ENCODE measurements around the gene FAM13C. TPM values are rescaled to one million over a fixed set of nuclear protein-coding genes. Genes with fewer than 3 reads are reported as not detected.
"Not testable (repeated sequence)": the region's sequence is repeated elsewhere in the genome, so short reads cannot be mapped to it uniquely, and the experiment has no call there.

Gene FAM13C
- total and polyA plus RNA-seq, 10 donors: 1.5 to 19.7 (median 8.9) TPM

DNA sequence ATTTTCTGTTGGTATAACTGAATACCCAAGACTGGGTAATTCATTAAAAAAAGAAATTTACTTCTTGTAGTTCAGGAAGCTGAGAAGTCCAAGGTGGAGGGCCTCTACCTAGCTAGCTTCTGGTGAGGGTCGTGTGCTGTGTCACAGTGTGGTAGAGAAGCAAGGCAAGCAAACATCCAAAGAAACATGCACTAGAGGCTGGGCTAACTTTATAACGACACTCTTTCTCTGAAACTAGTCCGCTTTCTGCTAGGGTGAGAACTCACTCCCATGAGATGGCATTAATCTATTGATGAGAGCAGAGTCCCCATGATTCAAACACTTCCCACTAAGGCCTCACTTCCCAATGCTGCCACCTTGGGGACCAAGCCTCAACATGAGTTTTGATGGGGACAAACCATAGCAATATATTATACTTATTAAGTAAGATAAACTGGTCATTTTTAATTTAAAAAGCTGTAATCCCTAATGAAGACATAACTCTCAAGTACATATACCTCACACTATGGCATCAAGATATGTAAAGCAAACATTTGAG, 135.1 kb downstream of the FAM13C start:
- no peak for DNase-seq
- H3K27me3 ChIP-seq (replicated peaks in 1 of 7): no peaks in the 10 kb centered on the region
- WGBS, 5 donors: 83 to 91% (median 87%) methylated on average over 3 of the region's 3 CpGs
- TF ChIP-seq POLR2A (IDR thresholded peaks at IDR 0.05) (no peak), POLR2AphosphoS5 (IDR thresholded peaks at IDR 0.05) (no peak)
- TF ChIP-seq, protein P1, sequence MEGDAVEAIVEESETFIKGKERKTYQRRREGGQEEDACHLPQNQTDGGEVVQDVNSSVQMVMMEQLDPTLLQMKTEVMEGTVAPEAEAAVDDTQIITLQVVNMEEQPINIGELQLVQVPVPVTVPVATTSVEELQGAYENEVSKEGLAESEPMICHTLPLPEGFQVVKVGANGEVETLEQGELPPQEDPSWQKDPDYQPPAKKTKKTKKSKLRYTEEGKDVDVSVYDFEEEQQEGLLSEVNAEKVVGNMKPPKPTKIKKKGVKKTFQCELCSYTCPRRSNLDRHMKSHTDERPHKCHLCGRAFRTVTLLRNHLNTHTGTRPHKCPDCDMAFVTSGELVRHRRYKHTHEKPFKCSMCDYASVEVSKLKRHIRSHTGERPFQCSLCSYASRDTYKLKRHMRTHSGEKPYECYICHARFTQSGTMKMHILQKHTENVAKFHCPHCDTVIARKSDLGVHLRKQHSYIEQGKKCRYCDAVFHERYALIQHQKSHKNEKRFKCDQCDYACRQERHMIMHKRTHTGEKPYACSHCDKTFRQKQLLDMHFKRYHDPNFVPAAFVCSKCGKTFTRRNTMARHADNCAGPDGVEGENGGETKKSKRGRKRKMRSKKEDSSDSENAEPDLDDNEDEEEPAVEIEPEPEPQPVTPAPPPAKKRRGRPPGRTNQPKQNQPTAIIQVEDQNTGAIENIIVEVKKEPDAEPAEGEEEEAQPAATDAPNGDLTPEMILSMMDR (IDR thresholded peaks at IDR 0.05 in 8 of 11, conservative IDR thresholded peaks at IDR 0.05 in 3 of 11): no peak
- H3K4me3 ChIP-seq: no peak overlapping the region
- intact Hi-C loops (cut with DNase I; ENCODE audit: low total_unique reads): no loop called here
- H3K9me3 ChIP-seq: no peaks in the 10 kb centered on the region
- H3K36me3 ChIP-seq: no peaks in the 10 kb centered on the region
- H3K27ac ChIP-seq: no peak overlapping the region
- no peaks in the 10 kb centered on the region for H3K4me1 ChIP-seq

- intact Hi-C loops (cut with DNase I; ENCODE audit: low total_unique reads): no loop called here
- no peaks in the 10 kb centered on the region for H3K27me3 ChIP-seq (replicated peaks in 1 of 7)
- no peaks in the 10 kb centered on the region for H3K9me3 ChIP-seq
- H3K4me1 ChIP-seq: no peaks in the 10 kb centered on the region
- H3K27ac ChIP-seq: no peak overlapping the region
- DNase-seq: no peak
- no peak overlapping the region for H3K4me3 ChIP-seq
- no peaks in the 10 kb centered on the region for H3K36me3 ChIP-seq
- TF ChIP-seq, protein P1 (IDR thresholded peaks at IDR 0.05 in 8 of 11, conservative IDR thresholded peaks at IDR 0.05 in 3 of 11): no peak
- no peak for TF ChIP-seq POLR2AphosphoS5 (IDR thresholded peaks at IDR 0.05)
- TF ChIP-seq POLR2A (IDR thresholded peaks at IDR 0.05): no peak
Measured at GRCh38 chr10:59225211-59225610, 137.1 kb downstream of the FAM13C start.

GRCh38 chr10:59223597-59223996, 138.8 kb downstream of the FAM13C start:
- H3K27me3 ChIP-seq (replicated peaks in 1 of 7); H3K36me3 ChIP-seq; DNase-seq; intact Hi-C loops (cut with DNase I; ENCODE audit: low total_unique reads); H3K4me1 ChIP-seq; H3K4me3 ChIP-seq; H3K9me3 ChIP-seq; H3K27ac ChIP-seq: not testable (repeated sequence)
- WGBS, 5 donors: 85 to 94% (median 87%) methylated on average over 2 of the region's 2 CpGs

- no peak overlapping the region for H3K4me3 ChIP-seq
- no peaks in the 10 kb centered on the region for H3K4me1 ChIP-seq
- no peaks in the 10 kb centered on the region for H3K9me3 ChIP-seq
- no peaks in the 10 kb centered on the region for H3K27me3 ChIP-seq (replicated peaks in 1 of 7)
- DNase-seq: no peak
- H3K27ac ChIP-seq: no peak overlapping the region
- intact Hi-C loops (cut with DNase I; ENCODE audit: low total_unique reads): no loop called here
- no peak for TF ChIP-seq POLR2A (IDR thresholded peaks at IDR 0.05)
- TF ChIP-seq POLR2AphosphoS5 (IDR thresholded peaks at IDR 0.05): no peak
- TF ChIP-seq, protein P1 (IDR thresholded peaks at IDR 0.05 in 8 of 11, conservative IDR thresholded peaks at IDR 0.05 in 3 of 11): no peak
- H3K36me3 ChIP-seq: no peaks in the 10 kb centered on the region
Measured at GRCh38 chr10:59222788-59223187, 139.6 kb downstream of the FAM13C start.

Data from spleen (tissue), 11 donors.